ENCODE data around the gene CMSS1. TPM values are rescaled to one million over a fixed set of nuclear protein-coding genes. Genes with fewer than 3 reads are reported as not detected.

CMSS1 gene
- polyA plus RNA-seq, 1 donor from 2014 or later: 31.8 TPM

GRCh38 chr3:100096866-100097265, 279.2 kb downstream of the CMSS1 start:
- Histone ChIP-seq H2AFZ (ENCODE audit: low read depth, low read length) (no peak overlapping the region), H3K4me3 (ENCODE audit: low read length) (no peak overlapping the region), H3K79me2 (replicated peaks; ENCODE audit: insufficient read depth, low read length) (no peaks in the 10 kb centered on the region), H3K9ac (ENCODE audit: low read length) (no peak overlapping the region), H3F3A (ENCODE audit: insufficient read depth, low read length, poor library complexity, severe bottlenecking) (no peaks in the 10 kb centered on the region), H3K36me3 (ENCODE audit: insufficient read depth, low read length) (no peaks in the 10 kb centered on the region), H3K27me3 (ENCODE audit: insufficient read depth, low read depth, low read length) (no peaks in the 10 kb centered on the region), H3K9me3 (ENCODE audit: low read length) (no peaks in the 10 kb centered on the region), H3K9me2 (ENCODE audit: insufficient read depth, low read length) (no peaks in the 10 kb centered on the region), H4K20me1 (ENCODE audit: insufficient read depth) (no peaks in the 10 kb centered on the region), H3K27ac (ENCODE audit: low read length) (no peak overlapping the region), H3K4me2 (ENCODE audit: low read length) (no peak overlapping the region)
- TF ChIP-seq RAD21 (conservative IDR thresholded peaks at IDR 0.05) (no peak), SMC3 (conservative IDR thresholded peaks at IDR 0.05; ENCODE audit: poor library complexity) (no peak), CTCF (IDR thresholded peaks at IDR 0.05; ENCODE audit: poor library complexity, severe bottlenecking) (no peak)

GRCh38 chr3:100097919-100098783, 280.5 kb downstream of the CMSS1 start:
- TF ChIP-seq EP300 (conservative IDR thresholded peaks at IDR 0.05; ENCODE audit: poor library complexity, severe bottlenecking): no peak
- TF ChIP-seq CTCF (IDR thresholded peaks at IDR 0.05; ENCODE audit: poor library complexity, severe bottlenecking): no peak
- no peak for TF ChIP-seq MXI1 (conservative IDR thresholded peaks at IDR 0.05; ENCODE audit: poor library complexity, severe bottlenecking)
- no peak for TF ChIP-seq RAD21 (conservative IDR thresholded peaks at IDR 0.05)
- TF ChIP-seq SMC3 (conservative IDR thresholded peaks at IDR 0.05; ENCODE audit: poor library complexity): no peak
- TF ChIP-seq POLR2AphosphoS5 (IDR thresholded peaks at IDR 0.05): no peak
- no peak for TF ChIP-seq EZH2 (IDR thresholded peaks at IDR 0.05; ENCODE audit: borderline replicate concordance, insufficient read depth, low read length, poor library complexity, severe bottlenecking)
- TF ChIP-seq REST (IDR thresholded peaks at IDR 0.05; ENCODE audit: borderline replicate concordance): no peak
- no peak for TF ChIP-seq TAF1 (IDR thresholded peaks at IDR 0.05; ENCODE audit: low read depth)
- no peak overlapping the region for H3K27ac ChIP-seq (ENCODE audit: low read length)
- H2AFZ ChIP-seq (ENCODE audit: low read depth, low read length): no peak overlapping the region

More at GRCh38 chr3:100097919-100098783, 280.5 kb downstream of the CMSS1 start:
- no peaks in the 10 kb centered on the region for H3F3A ChIP-seq (ENCODE audit: insufficient read depth, low read length, poor library complexity, severe bottlenecking)
- no peak overlapping the region for H3K4me3 ChIP-seq (ENCODE audit: low read length)
- H3K27me3 ChIP-seq (ENCODE audit: insufficient read depth, low read depth, low read length): no peaks in the 10 kb centered on the region
- no peaks in the 10 kb centered on the region for H3K36me3 ChIP-seq (ENCODE audit: insufficient read depth, low read length)
- H3K9me2 ChIP-seq (ENCODE audit: insufficient read depth, low read length): no peaks in the 10 kb centered on the region
- no peaks in the 10 kb centered on the region for H4K20me1 ChIP-seq (ENCODE audit: insufficient read depth)
- H3K9ac ChIP-seq (ENCODE audit: low read length): no peak overlapping the region
- H3K9me3 ChIP-seq (ENCODE audit: low read length): no peaks in the 10 kb centered on the region
- H3K4me2 ChIP-seq (ENCODE audit: low read length): no peak overlapping the region
- no peaks in the 10 kb centered on the region for H3K79me2 ChIP-seq (replicated peaks; ENCODE audit: insufficient read depth, low read length)
